GM21390 (cell line): ENCODE results near the gene DNAH8.

ENCODE experiments used
- ATAC-seq: cut with Tn5 transposase; IDR thresholded peaks from one replicate; pipeline ENCODE4 v1.9.1; 2021; ENCODE audit not compliant: unreplicated experiment

The DNAH8 gene

DNA sequence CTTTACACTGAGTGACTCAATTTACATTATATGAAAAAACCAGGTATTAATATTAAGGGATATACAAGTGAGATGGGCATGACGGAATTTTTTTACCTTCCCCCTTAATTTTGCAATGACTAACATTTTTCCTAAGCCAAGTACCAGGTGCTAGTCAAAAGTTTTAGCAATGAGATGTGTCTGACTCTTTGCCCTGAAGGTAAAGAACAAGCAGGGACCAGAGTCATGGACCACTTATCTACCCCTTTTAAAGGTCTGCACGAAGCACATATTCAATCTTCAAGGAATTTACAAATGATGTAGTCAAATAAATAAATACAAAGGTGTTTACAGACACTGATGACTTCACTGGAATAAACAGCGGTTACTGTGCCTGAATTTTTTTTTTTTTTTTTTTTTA lies 13.6 kb upstream of the DNAH8 start:
- no peak for ATAC-seq

GRCh38 chr6:38702558-38703397 lies 12.3 kb upstream of the DNAH8 start, which contains the start of gene GLO1:
GLO1 (minus strand) TSS chr6:38703145; CDS start chr6:38703054, 91 bp downstream.
- ATAC-seq, result peak; percentile 100

DNA sequence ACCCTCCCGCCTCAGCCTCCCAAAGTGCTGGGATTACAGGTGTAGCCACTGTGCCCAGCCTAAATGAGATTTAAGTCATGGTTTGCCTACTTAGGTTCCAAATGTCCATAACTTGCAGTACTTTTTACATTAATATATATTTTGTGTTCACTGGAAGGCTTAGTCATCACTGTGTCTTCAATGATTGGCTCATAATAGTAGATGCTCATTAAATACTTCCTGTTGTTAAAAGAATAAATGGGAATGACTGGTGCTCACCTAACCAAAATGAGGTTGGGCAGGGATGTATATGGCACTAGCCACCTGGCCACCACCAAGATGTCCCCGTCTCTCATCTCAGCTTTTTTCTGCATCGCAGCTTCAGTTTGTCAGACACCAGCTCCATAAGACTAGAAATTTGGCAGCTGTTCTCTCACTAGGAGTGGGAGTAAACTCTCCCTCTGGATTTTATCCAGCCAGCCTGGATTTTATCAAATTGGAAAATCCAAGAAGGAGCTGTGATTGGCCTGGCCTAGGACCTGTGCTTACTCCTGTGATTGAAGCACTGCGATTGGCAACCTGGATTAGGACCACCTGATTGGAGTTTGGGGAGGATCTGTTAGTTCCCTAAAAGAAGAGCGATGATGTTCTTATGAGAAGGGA lies 11.0 kb upstream of the DNAH8 start:
- ATAC-seq, result no peak

DNA sequence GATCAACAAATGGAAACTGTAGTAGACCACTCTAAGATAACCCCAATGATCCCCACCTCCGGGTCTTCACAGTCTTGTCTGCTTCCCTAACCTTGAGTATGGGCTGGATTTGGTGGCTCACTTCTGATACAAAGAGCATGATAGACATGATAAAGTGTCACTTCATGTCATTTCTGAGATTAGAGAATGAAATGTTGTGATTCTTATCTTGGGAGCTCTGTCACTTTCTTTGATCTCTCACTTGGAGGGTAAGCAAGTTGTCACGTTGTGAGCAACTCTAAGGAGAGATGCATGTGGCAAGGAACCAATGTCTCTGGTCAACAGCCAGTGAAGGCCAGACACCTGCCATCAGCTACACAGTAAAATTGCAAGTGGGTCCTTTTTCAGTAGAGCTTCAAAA lies 9.2 kb upstream of the DNAH8 start:
- no peak for ATAC-seq

DNA sequence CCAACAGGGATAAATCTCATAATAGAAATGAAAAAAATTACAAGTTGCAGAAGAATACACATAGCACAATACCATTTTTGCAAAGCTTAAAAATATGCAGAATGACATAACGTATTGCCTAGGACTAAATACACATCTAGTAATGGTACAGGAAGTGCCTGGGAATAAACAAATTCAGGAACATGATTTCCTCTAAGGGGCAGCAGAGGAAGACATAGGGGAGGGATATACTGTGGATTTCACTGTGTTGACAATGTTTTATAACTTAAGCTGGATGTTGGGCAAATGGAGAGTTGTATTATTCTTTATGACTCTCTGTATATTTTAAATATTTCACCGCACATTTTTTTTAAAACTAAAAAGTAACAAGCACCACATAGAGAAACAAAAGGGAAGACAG lies 6.6 kb upstream of the DNAH8 start:
- no peak for ATAC-seq

- ATAC-seq, result no peak
These were observed 1.3 kb upstream of the DNAH8 start for GRCh38 chr6:38713812-38714211.

GRCh38 chr6:38714239-38715015 lies 684 bp upstream of the DNAH8 start:
- no peak for ATAC-seq

DNA sequence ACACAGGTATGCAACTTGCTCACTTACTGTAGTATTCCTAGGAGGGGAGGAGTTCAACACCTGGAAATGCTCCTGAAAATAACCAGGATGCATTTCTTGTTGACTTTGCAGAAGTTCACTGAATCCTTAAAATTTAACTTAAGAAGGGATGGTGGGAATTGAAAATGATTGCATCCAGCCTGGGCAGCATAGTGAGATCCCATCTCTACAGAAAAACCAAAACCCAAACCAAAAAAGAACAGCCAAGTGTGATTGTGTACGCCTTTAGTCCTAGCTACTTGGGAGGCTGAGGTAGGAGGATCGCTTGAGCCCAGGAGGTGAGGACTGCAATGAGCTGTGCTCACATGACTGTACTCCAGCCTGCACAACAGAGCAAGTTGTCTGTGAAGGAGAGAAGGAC lies 1.7 kb downstream of the DNAH8 start:
- ATAC-seq, result no peak

DNA sequence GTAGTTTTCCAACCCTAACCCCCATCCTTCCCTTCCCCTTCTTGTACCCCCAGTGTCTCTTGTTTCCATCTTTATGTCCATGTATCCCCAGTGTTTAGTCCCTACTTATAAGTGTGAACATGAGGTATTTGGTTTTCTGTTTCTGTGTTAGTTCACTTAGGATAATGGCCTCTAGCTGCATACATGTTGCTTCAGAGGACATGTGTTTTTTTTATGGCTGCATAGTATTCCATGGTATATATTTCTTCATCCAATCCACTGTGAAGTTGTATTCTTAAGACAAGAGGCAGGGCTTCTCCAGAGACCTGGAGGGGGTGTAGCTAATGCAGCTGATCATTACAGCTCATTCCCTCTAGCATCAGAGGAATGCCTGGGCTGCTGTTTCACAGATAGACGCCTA lies 4.2 kb downstream of the DNAH8 start:
- no peak for ATAC-seq

DNA sequence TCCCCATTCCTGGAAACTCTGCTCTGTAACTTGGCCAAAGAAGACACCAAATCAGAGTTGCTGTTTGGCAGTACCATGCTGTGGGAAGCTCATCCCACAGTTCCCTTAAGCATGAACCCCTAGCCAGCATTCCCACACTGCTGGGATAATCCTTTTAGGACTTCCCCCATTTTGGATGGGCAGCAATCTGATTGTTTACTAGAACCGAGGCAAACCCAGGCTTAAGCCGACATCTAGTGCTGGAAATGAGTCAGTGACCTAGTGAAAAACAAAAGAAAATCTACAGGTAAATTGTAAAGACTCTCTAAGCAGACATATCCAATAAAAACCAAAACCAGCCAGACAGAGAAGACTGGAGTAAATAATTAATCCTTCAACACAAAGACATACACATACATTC lies 5.2 kb downstream of the DNAH8 start:
- no peak for ATAC-seq

DNA sequence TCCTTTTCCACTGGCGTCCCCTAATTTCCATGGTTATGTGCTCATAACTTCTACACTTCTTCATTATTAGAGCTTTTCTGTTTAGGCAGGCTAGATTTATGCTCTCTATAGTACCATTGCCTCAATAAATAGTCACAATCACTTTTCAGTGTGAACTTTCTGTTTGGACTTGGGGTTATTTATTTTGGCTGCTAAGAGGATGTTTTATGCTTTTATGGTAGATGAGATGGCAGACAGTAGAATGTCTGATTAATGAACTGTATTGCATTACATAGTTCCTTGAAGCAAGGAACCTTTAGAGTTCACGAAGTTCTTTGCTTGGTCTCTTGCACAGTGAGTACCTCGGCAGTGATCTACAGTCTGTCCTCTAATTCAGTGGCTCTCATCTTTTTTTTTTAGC lies 6.9 kb downstream of the DNAH8 start:
- ATAC-seq, result no peak

- ATAC-seq, result no peak
These were observed 7.7 kb downstream of the DNAH8 start for GRCh38 chr6:38722727-38723334.

DNA sequence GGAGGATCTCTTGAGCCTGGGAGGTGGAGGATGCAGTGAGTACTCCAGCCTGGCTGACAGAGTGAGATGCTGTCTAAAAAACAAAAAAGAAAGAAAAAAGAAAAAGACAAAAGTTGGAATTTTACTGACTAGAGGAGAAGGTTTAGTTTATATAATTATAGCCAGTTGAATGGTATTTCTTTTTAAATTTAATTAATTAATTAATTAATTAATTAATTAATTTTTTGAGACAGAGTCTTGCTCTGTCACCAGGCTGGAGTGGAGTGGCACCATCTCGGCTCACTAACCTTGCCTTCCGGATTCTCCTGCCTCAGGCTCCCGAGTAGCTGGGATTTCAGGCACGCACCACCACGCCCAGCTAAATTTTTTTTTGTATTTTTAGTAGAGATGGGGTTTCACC lies 8.7 kb downstream of the DNAH8 start:
- ATAC-seq, result no peak

DNA sequence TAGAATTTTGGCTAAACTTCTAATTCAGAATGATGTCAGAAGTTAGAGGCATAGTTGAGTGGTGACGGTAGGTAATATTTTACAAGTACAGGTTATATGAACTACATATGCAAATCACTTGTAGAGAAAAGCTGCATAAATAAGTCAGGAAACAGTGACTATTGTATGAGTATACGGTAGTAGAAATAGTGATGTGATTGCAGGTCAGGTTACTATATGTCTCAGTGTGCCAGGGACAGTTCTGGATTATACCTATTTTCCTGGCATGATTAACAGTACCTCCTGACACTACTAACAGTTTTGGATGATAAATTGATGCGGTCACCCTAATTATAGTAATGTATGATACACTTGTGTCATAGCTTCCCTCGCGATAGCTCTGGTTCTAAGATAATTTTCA lies 9.2 kb downstream of the DNAH8 start:
- ATAC-seq, result no peak

DNA sequence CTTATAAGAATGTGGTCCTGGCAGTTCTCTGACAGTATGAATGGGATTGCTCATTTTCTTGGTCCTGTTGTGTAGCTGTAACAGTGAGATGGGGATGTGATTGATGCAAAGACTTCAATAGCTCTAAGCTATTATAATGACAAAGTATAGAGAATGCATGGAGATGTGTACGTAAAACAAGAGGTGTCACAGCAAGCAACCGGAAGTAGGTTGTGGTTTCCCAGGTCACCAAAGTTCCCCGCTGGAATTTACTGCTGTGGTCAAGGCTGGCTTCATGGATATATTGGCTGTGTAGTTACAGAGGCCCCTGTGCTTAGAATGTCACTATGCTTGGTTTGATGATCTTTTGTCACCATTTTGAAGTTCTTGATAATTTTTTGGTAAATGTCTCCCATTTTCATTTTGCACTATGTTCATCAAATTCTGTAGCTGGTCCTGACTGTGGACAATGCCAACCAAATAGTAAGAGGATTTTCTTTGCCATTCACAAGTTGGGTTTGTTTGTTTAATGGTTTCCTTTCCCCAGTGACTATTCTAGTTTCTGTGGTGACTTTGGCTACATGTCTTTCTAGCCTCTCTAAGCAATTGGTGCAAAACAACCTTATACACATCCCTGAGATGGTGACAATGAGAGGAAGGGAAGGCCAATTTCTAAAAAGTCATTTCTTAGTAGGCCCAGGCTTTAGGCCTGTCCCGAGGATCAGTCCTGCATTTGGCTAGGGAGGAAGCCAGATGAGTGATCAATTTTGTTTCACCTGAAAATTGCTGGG lies 10.5 kb downstream of the DNAH8 start:
- ATAC-seq, result peak; percentile 53

DNA sequence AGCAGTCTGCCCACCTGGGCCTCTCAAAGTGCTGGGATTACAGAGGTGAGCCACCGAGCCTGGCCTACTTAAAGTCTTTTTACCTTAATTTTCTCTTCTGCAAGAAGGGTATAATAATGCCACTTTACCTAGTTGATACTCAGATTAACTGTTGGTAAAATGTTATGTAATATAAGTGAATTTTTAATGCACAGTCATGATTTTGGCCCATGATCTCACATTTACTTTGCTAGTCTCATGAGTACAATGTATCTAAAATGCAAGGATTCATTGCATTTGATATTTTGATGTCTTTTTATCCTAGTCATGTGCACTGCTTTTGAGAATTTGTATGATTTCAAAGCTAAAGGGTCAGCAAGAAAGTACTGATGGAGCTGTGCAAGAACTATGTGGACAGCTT lies 13.1 kb downstream of the DNAH8 start:
- no peak for ATAC-seq

DNA sequence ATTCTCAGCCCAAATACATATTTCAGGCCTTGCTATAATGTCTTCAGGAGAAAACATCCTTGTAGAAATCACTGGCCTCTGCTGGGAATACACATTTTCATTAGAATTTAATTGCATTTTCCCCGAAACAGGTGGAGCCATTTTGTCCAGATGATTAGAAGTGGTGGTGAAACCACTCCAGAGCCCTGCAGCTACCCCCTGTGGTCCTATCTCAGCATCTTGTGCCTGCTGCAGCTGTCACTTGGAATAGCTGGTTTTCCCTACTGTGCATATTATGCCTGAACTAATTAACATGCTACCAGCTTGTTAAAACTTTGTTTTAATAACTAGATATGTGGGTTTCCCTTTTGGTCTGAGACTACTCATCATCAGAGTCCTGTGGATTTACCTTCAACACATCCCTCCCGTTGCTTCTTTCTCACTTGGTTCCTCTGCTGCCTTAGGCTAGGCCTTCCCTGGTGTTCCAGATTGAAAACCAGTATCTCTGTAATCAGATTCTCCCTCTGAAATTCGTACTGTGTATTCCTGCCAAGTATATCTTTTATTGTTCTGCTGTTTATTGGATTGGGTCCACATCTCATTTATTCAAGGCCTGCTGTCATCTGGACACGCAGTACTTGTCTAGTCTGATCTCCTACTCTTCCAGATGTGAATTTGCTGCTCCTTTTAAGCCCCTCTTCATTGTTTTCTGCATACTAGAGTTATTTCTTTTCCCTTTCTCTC lies 15.2 kb downstream of the DNAH8 start:
- ATAC-seq, result no peak

DNA sequence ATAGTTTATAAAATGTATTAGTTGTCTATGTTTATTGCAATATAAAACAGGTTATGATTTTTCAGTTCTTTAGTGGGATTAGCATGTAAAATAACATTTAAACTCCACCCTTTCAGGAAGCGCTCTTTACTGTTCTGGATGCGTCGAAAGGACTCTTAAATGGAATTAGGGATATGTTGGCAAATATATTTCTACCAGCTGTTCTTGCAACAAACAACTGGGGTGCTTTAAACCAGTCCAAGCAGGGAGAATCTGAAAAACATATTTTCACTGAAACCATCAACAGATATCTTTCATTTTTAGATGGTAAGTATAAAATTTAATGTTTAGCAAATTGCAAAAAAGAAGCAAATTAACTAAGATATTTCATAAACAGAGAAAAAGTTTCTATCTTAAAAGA lies 21.8 kb downstream of the DNAH8 start:
- ATAC-seq, result no peak

GRCh38 chr6:38738261-38738660 lies 23.1 kb downstream of the DNAH8 start:
- ATAC-seq, result no peak

GRCh38 chr6:38739532-38739931 lies 24.4 kb downstream of the DNAH8 start:
- no peak for ATAC-seq
